Measurements from ENCODE around the gene SARDH. TPM values are rescaled to one million over a fixed set of nuclear protein-coding genes. Genes with fewer than 3 reads are reported as not detected.

Gene SARDH
- total RNA-seq, 1 experiment from 2014 or later: 5.3 TPM

DNA sequence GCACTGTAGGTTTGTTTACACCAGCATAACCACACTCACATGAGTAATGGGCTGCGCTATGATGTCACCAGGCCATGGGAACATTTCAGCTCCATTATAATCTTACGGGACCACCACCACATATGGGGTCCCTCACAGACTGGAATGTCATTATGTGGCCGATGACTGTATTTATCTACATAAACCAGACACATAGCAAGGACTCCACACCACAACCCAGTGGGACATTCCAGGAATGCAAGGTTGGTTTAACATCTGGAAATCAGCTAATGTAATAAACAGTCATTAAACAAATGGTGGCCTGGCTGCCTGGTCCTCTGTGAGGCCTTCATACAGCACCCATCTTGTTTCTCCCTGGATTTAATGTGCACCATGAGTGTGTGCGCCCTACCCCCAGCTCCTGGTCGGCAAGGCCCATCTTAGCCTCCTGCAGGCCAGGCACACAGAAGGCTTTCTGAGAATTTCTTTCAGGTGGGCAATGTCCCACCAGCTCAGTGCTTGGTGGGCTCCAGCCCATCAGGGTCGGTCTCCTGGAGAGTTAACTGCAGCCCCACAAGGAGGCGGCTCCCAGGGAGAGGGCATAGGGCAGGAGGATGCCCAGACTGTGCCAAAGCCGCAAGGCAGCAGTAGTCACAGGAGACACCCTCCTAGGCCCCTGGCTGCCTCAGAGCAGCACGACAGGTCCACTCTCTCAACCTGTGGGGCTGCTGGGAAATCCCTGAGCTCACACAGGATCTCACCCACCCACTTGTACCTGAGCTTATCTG is 35.9 kb upstream of the SARDH start:
- DNase-seq: peak; percentile 8
- H3K4me1 Mint-ChIP-seq: no peaks in the 10 kb centered on the region

More for the DNA sequence above, 35.9 kb upstream of the SARDH start:
- Mint-ChIP-seq H3K27ac (no peak overlapping the region), H3K4me3 (no peak overlapping the region), H3K36me3 (ENCODE audit: insufficient read depth in 1 of 3, low read depth in 3 of 3) (peaks cover 7 to 52% (median 24%) of the 10 kb centered on the region in 3 experiments; a peak in 6 of 7 replicates), H3K27me3 (ENCODE audit: low read depth) (no peaks in the 10 kb centered on the region), H3K9me3 (no peaks in the 10 kb centered on the region)
- Histone ChIP-seq H3T11ph (ENCODE audit: low read length) (no peak overlapping the region), H3K4ac (ENCODE audit: low read depth, low read length) (no peak overlapping the region), H3K27ac (ENCODE audit: insufficient read length, low read depth, low read length) (no peak overlapping the region), H2BK20ac (ENCODE audit: low read depth, low read length, poor library complexity, severe bottlenecking) (no peak overlapping the region), H4K8ac (replicated peaks; ENCODE audit: insufficient read length, low read depth, low read length) (no peak overlapping the region), H3K4me1 (ENCODE audit: insufficient read depth, low read length) (no peaks in the 10 kb centered on the region), H3K18ac (ENCODE audit: insufficient read length, low read depth, low read length) (no peak overlapping the region), H3K9ac (ENCODE audit: extremely low read depth, insufficient read length, low read length) (no peak overlapping the region), H3K14ac (ENCODE audit: insufficient read depth, low read length) (no peak overlapping the region), H2AK5ac (ENCODE audit: insufficient read length, low read length) (no peak overlapping the region), H3K79me1 (ENCODE audit: insufficient read depth, low read depth, low read length, poor library complexity, severe bottlenecking) (no peaks in the 10 kb centered on the region), H3K27me3 (ENCODE audit: insufficient read depth, low read length) (no peaks in the 10 kb centered on the region), H3K56ac (ENCODE audit: insufficient read length, low read depth, low read length) (no peak overlapping the region), H3K9me3 (ENCODE audit: control insufficient read depth, low read depth, low read length) (no peaks in the 10 kb centered on the region), H4K5ac (ENCODE audit: insufficient read length, low read depth, low read length) (no peak overlapping the region), H3K23me2 (ENCODE audit: insufficient read length, low read depth, low read length, poor library complexity, severe bottlenecking) (no peaks in the 10 kb centered on the region), H4K91ac (ENCODE audit: insufficient read length, low read depth, low read length) (no peak overlapping the region), H2BK15ac (ENCODE audit: low read depth, low read length) (no peak overlapping the region), H2BK120ac (ENCODE audit: low read depth, low read length, poor library complexity, severe bottlenecking) (no peak overlapping the region), H2BK5ac (ENCODE audit: insufficient read length, low read length) (no peak overlapping the region), H4K20me1 (ENCODE audit: control insufficient read depth, insufficient read depth, insufficient read length) (no peaks in the 10 kb centered on the region), H2AFZ (ENCODE audit: low read length) (no peak overlapping the region), H3K4me2 (ENCODE audit: insufficient read depth, insufficient read length, low read length) (no peak overlapping the region), H2BK12ac (ENCODE audit: insufficient read length, low read depth, low read length) (no peak overlapping the region), H3K23ac (ENCODE audit: insufficient read length, low read depth, low read length) (no peak overlapping the region), H3K79me2 (ENCODE audit: insufficient read depth, low read length) (no peaks in the 10 kb centered on the region)
- WGBS (ENCODE audit: extremely low coverage, insufficient read length, low lambda C conversion rate): no CpG with 5 or more reads among the region's 9 CpGs
- TF ChIP-seq, protein P1, sequence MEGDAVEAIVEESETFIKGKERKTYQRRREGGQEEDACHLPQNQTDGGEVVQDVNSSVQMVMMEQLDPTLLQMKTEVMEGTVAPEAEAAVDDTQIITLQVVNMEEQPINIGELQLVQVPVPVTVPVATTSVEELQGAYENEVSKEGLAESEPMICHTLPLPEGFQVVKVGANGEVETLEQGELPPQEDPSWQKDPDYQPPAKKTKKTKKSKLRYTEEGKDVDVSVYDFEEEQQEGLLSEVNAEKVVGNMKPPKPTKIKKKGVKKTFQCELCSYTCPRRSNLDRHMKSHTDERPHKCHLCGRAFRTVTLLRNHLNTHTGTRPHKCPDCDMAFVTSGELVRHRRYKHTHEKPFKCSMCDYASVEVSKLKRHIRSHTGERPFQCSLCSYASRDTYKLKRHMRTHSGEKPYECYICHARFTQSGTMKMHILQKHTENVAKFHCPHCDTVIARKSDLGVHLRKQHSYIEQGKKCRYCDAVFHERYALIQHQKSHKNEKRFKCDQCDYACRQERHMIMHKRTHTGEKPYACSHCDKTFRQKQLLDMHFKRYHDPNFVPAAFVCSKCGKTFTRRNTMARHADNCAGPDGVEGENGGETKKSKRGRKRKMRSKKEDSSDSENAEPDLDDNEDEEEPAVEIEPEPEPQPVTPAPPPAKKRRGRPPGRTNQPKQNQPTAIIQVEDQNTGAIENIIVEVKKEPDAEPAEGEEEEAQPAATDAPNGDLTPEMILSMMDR (conservative IDR thresholded peaks at IDR 0.05): no peak

All from H9 (cell line).